HG03103 (cell line): Measurements from ENCODE around the gene ITGB1.
"Not testable (repeated sequence)": the region's sequence is repeated elsewhere in the genome, so short reads cannot be mapped to it uniquely, and the experiment has no call there.

Source experiments
- ATAC-seq: cut with Tn5 transposase; IDR thresholded peaks from one replicate; pipeline ENCODE4 v1.9.1; 2021; ENCODE audit warnings: low read depth; ENCODE audit not compliant: unreplicated experiment

The ITGB1 gene

DNA sequence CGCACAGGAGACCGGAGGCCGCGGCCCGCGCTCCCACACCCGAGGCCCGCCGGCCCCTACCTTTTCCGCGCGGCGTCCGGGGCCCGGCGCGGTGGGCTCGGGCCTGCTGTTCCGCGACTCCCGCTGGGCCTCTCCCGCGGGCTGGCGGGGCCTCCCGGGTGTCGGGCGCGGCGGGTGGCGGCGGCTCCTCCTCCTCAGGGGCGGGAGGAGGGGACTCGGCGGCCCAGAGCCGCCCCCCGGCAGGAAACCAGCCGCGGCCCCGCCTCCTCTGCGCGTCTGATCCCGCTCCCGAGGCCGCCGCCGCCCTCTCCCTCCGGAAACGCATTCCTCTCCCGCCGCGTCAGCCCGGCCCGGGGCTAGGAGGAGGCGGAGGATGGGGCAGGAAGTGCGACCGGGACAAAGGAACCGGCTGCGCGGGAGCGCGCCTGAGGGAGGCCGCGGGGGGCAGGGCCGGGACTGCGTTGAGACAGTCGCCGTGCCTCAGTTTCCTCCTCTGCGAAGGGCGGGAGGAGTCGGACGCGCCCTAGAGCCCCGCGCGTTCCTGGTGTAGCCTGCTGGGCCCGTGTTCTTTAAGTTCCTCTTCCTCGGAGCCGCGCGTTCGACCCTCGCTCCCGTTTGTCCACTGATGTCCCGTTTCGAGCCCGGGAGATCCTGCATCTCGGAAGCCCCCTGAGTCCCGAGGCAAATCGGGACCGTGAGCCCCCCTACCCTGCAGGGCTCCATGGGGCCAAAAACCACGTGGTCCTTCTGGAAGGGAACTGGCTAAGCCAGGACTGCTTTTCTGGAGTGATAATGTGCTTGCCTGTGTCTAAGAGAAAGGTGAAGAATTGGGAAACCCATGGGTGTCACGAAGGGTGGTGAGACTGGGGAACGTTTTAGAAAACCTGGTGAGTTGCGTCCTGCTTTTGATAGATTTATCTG, at the start of gene ITGB1:
TSS of gene ITGB1 (minus strand) at position 146 of the 921 bp plus-strand sequence. CDS start 22,672 bp downstream, outside the sequence.
- peak; percentile 77 for ATAC-seq

DNA sequence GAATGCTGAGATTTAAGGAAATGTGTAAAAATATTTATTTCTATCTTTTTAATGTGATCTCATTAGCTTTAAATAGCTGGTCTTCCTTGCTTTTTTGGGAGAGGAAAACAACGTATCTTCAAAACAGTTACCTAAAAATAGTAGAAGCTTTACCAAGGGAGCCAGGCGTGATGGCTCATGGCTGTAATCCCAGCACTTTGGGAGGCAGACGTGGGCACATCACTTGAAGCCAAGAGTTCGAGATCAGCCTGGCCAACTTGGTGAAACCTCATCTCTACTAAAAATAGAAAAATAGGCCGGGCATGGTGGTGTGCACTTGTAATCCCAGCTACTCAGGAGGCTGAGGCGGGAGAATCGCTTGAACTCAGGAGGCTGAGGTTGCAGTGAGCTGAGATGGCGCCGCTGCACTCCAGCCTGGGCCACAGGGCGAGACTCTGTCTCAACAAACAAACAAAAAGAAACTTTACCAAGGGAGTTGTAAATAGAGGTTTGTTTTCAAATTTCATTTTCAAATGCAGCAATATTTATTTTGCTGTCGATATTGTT, 48.4 kb upstream of the ITGB1 start:
- ATAC-seq: no peak

DNA sequence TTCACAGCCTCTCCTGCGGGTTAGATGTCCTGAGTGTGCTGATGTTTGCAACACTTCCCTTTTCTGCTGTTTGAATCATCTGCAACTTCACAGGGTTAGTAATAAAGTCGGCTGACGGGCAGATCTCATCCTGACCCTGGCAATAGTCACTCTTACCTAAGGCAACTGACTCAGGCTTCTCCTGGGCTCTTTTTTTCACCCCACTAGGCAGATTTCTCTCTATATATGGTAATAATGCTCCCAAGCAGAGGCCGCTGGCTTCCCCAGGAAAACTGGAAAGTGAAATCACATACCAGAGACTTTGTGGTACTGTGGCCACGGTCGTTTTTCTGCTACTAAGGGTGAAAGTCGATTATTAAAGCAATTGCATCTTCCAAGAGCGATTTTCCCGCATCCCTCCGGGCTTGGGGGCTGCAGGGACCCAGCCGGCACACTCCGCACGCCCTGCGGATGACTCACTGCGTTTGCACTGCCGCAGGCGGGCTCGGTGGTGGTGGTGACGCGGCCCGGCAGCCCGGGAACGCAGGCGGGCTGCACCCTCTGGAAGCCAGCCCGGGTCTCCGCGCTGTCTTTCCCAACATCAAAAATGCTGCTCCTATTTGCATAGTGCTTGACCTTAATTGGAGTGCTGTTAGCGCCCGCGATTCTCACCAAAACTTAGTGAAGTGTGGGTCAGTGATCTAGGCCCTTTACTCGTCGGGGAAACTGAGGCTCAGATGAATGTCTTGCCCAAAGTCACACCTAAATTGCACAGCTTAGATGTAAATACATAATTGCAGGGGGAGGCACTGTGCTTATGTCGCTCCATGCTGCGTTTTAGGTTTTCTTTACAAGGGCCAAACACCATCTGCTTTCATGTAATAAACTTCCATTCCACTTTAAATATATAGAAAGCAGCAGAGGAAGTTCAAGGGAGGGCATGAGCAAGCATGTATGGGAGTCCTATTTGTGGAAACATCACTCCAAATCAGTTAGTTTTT, 47.6 kb upstream of the ITGB1 start:
- peak; percentile 56 for ATAC-seq

DNA sequence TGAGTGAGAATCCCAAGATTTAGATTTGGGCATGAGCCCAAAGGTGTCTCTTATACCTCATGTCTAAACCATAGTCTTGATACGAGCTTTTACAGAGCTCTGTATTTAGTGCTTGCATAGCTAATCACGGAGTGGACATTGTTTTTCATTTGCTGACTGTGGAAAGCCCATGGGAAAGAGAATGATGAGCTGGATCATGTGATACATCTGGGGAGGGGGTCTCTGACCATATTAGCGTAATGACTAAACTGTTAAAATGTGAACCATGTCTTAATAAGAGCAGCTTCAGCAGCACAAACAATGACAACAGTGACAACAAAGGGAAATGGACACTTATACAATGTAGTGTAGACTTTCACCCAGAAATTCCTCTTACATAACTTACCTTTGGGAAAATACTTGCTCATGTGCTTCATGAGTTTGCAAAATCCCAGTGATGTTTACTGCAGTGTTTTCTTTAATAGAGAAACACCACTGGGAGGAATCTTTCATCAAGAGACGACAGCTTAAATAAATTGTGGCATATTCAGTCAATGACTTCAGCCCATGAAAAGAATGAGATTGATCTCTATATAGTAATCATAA, 44.0 kb upstream of the ITGB1 start:
- no peak for ATAC-seq

DNA sequence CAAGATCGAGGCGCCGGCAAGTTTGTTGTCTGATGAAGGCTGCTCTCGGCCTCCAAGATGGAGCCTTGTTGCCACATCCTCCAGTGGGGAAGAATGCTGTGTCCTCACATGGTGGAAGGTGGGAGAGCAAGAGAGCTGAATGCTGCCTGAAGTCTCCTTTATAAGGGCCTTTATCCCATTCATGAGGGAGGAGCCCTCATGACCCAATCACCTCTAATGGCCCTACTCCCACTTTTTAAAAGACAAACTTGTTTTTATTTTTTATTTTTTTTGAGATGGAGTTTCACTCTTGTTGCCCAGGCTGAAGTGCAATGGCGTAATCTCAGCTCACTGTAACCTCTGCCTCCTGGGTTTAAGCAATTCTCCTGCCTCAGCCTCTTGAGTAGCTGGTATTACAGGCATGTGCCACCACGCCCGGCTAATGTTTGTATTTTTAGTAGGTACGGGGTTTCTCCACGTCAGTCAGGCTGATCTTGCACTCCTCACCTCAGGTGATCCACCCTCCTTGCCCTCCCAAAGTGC, 40.1 kb upstream of the ITGB1 start:
- not testable (repeated sequence) for ATAC-seq

DNA sequence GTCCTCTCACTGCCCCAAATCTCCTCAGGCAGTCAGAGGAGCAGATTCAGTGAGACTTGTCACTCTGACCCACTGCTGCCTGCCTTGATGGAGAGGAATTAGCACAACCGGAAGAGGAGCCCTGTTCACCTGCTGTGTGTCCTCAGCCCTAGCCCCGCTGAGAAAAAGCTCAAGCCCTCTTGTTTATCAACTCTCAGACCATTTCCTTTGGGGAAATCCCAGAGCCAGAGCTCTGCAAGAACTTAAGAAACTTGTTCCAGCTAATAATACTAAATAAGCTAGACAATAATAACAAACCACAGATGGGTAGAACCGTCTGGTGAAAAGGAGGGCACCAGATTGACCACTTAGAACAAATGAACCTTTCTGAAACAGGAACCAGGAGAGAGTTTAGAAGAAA, 37.7 kb upstream of the ITGB1 start:
- peak; percentile 67 for ATAC-seq

DNA sequence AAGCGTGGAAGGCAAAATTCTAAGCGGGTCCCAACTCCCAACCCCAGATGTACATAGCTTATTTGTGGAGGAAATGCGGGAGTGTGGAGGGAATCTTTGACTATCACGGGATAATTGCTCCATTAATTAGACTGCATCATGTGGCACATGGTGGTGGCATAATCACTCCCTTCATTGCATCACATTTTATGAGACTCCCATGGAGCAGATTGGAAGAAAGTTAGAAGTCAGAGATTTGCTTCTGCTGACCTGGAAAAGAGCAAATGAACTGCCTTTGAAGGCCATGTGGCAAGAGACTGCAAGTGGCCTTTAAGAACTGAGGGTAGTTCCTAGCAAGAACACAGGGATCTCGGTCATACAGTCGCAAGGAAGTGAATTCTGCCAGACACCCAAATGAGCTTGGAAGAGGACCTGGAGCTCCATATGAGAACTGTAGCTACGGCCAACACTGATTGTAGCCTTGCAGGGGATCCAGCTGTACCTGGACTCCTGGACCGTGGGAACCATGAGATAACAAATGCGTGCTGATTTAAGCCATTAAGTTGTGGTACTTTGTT, 37.1 kb upstream of the ITGB1 start:
- no peak for ATAC-seq

DNA sequence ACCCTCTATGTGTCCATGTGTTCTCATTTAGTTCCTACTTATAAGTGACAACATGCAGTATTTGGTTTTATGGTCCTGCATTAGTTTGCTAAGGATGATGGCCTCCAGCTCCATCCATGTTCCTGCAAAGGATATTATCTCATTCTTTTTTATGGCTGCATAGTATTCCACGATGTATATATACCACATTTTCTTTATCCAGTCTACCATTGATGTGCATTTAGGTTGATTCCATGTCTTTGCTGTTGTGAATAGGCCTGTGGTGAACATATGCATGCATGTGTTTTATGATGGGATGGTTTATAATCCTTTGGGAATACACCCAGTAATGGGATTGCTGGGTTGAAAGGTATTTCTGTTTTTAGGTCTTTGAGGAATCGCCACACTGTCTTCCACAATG, 36.6 kb upstream of the ITGB1 start:
- not testable (repeated sequence) for ATAC-seq

DNA sequence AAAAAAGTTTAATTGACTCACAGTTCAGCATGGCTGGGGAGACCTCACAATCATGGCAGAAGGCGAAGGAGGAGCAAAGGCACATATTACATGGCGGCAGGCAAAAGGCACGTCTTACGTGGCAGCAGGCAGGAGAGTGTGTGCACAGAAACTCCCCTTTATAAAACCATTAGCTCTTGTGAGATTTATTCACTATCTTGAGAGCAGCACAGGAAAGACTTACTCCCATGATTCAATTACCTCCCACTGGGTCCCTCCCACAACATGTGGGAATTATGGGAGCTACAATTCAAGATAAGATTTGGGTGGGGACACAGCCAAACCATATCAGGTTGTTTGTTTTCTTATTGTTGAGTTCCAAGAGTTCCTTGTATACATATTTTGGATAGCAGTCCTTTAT, 34.3 kb upstream of the ITGB1 start:
- ATAC-seq: not testable (repeated sequence)

DNA sequence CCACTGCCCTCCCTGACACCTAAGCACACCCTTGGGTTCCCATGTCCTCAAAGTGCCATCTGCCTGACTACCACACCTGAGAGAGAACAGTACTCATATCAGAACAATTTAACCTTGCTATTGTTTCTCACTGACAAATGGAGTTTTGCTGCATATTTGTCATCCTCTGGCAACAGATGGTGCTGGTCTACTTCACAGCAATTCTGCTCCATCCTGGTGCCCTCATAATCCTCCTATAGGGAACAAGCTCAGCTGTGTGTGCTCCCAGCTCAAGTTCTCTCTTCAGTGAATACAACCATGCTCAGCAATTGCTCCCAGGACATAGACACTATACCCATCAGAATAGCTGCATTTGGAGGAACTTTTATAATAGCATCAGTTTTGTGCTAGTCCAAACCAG, 32.8 kb upstream of the ITGB1 start:
- ATAC-seq: no peak

DNA sequence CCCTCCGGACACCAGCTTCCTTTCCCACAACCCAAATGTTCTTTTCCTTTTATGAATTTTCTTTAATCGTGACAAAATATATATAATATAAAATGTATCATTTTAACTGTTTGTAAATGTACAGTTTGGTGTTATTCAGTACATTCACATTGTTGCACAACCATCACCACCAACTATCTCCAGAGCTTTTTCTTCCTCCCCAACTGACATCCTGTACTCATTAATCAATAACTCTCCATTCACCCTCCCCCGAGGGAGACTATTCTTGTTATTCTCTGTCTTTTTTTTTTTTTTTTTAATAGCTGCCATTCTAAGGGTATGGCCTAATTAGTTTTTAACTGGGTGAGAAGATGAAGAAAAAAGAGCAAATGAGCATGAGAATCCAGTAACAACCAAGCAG, 30.6 kb upstream of the ITGB1 start:
- ATAC-seq: no peak

DNA sequence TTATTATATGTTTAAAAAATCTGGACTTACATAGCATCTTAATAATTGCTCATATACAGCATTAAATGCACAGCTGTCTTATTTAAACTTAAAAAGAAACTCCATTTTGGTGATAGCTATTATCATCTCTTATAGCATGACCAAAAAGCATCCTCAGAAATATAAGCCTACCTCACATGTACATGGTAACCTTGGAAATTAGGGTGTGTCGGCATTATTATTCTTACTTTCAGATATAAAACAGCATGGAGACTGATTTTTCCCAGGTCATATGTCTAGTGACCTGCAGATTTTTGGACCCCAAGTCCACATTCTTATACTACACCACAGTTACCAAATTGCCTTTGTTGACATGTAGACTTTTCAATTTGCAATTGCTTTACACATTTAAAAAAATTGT, 29.1 kb upstream of the ITGB1 start:
- no peak for ATAC-seq

DNA sequence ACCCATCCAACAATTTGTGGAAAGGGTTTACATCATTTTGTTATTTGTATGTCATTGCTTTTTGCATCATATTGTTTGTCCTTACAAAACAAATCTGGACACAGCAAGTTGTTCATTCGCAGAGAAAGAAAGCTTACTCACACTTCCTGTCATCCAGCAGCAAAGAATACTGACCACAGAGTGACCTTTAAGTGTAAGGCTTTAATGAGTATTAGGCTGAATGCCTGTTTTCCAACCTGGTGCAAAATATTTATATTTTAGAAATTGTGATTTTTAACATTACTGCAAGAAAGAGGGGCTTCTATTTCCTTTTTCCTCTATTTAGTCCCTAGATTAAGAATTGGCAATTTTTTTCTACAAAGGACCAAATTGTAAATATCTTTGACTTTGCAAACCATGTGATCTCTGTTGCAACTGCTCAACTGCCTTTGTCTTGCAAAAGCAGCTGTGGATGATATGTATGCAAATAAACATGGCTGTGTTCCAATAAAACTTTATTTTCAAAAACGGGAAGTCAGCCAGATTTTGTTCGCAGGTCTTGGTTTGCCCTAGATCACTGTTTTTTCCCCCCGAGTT, 27.8 kb upstream of the ITGB1 start:
- ATAC-seq: no peak

DNA sequence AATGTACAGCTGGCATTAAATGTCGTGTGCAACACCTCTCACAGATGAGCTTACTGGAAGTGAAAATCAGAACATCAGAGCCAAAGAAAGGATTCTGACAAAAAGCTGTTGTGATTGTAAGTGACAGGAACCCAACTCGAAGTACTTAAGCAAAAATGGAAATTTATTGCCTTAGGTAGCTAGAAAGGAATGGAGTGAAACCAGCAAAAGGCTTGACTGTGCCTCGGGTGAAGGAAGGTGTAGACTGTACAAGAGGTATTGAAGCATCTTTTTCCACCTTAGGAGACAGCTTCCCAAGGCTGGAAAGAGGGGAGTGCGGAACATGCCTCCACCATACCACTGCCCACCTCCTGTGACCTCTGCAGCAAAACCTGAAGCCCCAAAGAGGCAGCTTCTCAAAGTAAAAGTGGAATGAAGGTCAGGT, 27.3 kb upstream of the ITGB1 start:
- ATAC-seq: no peak

DNA sequence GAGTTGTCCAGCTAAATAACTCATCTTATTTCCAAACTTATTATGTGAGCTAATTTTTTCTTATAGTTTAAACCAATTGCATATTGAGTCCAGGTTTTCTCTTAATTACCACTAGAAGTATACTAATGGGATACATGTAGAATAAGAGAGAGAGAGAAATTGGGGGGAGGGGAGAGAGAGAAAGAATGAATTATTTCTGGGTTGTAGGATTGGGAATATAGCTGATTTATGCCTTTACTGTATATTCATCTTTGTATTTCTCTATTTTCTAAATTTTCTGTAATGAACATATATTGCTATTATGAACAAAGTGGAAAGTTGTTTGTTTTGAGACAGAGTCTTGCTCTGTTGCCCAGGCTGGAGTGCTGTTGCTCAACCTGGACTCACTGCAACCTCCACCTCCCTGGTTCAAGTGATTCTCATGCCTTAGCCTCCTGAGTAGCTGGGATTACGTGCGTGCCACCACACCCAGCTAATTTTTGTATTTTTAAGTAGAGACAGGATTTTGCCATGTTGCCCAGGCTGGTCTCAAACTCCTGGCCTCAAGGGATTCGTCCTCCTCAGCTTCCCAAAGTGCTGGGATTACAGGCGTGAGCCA, 26.1 kb upstream of the ITGB1 start:
- ATAC-seq: no peak

DNA sequence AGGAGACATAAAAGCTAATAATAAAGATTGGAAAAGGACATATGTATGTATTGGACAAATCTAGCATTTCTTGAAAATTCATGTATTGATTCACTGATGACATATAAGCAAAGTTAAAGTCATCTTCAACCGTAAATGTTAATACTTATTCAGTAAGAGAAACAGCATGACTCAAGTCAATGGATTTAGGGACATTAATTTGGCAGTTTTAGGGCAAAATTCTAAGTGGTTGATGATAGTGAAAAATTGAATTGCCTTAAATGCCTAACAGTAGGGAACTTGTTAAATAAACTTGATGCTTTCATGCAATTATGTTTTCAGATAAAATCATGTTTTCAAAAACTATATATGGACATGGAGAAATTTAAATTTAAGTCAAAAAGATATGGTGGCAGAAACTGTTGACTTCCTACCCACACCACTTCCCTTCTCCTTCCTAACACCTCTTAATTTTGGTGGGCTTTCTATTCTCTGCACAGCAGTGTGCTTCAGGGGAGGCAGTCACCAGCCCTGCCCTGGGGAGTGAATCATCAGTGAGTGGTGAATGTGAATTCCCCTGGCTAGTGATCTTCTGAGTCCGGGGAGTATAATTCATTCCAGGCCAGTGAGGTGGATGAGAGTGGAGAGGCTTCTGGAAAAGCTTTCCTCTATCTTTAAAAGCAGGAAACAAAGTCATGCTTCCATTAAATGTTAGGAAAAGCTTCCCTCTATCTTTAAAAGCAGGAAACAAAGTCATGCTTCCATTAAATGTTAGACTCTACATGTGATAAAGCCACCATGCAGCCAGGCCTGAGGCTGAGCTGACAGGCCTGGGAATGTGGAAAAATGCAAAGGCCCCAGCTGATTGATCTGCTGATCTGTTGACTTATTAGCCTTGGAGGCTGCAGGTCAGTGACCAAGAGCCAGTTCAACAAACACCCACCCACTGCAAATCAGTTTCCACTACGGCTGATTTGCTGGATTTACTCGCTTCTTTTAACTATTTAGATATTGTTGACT, 25.2 kb upstream of the ITGB1 start:
- no peak for ATAC-seq

DNA sequence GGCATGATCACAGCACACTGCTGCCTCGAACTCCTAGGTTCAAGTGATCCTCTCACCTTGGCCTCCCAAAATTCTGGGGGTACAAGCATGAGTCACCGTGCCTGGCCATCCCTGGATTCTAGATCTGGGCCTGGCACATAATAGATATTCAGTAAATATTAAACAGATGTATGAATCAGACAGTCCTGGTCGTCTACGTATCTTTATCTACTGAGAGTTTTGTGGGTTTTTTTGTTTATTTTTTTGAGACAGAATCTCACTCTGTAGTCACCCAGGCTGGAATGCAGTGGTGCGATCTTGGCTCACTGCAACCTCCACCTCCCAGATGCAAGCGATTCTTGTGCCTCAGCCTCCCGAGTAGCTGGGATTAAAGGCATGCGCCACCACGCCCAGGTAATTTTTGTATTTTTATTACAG, 24.3 kb upstream of the ITGB1 start:
- ATAC-seq: no peak

DNA sequence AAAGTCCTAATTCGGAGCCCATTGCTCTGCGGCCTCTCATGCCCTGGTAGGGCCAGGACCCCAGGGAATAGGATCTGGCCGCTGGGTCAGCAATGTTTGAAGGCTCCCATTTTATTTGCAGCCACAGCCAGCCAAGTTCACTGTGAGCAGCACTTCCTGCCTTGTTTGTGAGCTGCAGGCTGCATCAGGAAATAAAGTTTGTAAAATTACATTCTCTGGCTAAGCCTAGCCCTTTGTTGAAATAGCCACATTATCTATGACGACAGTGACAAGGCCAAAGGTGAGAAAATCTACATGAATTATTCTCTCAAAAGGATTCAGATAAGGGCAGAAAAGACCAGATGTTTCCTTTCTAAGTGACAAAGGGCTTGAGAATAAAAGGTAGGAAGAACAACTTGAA, 23.7 kb upstream of the ITGB1 start:
- ATAC-seq: no peak
